NCI-H524 treated with DMSO at 0.1 percent for 48 hours (cell line): ENCODE data around the gene OSBPL2.

Experiments
- DNase-seq: peaks from one replicate; lab custom pipeline; 2025; lab: John Stamatoyannopoulos, UW

OSBPL2 gene

DNA sequence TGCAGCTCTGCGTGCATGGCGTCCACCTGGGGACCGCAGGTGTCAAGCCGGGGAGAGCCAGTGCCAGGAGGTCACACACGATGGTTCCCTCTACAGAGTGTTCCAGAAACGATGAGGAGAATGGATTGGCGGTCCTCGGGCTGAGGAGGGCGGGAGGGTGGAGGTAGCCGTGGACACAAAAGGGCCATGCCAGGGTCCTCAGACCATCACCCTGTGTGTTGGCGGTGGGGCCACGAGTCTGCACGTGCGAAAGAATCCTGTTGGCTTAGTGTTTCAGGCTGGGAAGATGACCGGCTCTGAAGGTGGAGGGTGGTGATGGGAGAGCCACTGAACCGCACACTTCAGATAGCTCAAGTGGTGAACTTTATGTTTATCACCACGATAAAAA, 31.9 kb upstream of the OSBPL2 start:
- DNase-seq, result no peak

DNA sequence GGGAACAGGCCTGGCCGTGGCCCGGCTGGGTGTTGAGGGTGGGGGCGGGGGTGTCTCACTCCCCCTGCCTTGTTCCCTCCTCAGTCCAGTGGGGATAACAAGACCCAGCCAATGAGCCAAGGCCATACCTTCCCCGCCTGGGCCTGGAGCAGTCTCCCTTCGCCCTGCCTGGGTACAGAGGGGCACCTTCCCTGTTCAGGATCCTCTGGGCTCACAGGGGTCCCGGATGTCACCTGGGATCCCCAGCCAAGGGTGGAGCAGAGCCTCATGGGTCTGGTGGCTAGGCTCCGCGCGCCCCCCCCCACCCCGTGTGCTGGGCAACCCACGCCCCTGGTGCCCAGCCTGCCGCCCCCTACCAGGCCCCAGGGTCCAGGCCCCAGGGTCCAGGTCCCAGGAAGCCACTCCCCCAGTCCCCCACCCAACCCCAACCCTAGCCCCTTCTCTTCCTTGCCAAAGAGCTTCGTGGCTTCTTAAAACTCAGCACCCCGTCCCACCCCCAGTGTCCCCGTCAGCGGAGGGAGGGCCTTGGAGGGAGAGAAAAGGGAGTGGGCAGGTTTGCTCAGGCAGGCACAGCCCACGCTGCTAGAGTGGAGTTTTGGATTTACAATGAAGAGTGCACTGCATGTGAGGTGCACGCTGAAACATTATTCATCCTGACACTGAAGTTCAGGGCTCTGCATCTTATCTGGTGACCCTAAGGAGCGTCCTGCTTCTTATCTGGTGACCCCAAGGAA, 30.1 kb upstream of the OSBPL2 start:
- no peak for DNase-seq

DNA sequence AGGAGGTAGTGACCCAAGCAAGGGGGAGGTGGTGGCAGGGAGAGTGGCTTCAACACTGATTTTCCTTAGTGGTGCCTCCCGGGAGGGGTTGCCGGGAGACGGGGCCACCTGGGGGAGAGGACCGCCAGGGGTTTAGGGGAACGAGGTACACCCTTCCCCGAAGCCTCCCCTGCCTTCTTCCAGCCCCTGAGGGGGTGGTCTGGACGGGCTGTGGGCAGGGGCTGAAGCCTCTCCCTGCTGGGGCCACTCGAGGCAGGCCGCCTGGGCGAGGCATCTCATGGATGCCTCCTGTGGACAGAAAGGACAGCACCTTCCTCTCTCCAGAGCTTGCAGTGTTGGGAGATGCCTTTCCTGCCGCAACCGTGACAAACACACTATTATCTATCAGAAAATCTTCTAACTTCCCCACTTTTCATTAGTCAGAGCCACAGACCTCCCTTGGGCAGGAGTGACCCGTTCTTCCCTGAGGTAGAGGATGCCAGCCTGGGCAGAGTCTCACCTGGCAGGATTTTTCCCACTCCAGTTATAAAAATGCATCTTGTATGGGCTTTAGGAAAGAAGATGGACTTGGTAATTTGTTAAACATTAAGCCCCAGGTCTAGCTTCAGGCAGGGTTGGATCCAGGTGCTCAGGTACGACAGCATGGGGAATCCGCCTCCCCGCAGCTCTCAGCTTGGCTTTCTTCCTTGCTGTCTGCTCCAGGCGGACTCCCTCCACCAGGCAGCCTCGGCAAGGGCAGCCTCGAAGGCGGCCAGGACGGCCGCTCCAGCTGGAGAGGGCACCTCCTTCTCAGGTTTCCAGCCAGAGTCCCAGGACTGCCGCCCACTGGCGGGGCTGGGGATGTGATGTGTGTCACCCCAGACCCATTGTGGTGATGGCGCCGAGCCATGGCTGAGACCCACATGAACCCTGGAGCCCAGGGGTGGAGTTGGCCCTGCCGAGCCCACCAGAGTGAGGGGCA, 29.2 kb upstream of the OSBPL2 start:
- no peak for DNase-seq

DNA sequence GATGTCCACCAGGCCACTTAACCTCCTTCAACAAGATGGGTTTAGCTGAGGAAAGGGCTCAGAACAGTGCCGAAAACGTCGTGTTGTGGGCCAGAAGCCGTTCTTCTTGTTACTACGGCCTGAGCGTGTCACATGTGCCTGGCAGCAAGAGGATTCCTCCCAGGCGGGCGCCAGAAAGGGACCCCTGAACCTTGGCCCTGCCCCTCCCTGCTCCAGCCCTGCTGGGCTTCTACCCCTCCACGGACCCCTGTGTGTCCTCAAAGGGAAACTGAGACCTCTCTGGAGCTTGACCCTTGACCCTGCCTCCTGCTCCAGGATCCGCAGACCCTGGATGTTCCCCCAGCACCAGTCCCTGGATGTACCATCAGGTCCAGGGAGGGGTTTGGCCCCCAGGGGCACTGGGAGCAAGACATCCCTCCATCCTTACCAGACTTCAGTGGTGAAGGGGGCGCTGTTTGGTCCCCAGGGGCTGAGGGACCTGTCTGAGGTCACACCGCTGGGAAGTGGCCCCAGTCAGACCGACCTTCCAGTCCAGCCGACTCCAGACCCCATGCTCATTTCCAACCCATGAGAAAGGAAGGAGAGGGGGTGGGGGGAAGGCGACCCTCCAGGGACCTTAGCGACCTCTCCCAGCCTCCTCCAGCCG, 28.3 kb upstream of the OSBPL2 start:
- no peak for DNase-seq

DNA sequence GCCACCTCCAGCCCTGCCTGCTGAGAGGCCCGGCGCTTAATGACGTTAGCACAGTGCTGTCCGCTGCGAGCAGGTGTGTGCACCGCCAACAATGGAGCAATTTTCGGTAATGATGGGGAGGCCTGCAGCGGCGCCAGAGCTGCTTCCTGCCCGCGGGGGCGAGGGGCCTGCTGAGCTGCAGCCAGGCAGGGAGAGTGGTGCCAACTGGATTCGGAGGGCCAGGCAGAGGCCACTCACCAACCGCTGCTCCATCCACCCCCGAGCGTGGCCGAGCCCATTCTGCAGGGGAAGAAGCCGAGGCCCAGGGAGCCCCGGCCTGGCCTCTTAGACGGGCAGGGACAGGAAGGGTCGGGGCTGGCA, 27.8 kb upstream of the OSBPL2 start:
- DNase-seq, result no peak

DNA sequence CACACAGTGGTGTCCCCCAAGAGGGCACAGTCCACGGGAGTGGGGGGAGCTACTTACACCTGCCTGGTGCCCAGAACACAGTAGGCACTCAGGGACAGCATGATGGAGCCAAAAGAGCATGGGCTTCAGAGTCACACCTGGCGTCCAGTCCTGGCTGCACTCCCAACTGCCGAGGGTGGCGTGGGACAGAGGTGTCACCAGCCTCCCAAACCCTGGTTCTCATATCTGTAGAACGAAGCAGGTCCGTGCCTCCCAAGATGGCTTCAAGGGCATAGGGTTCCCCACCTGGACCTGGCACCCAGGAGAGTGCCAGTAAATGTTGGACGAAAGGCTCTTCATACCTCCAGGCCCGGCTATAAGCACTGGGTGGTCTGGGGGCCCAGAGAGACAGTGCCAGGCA, 27.1 kb upstream of the OSBPL2 start:
- no peak for DNase-seq

DNA sequence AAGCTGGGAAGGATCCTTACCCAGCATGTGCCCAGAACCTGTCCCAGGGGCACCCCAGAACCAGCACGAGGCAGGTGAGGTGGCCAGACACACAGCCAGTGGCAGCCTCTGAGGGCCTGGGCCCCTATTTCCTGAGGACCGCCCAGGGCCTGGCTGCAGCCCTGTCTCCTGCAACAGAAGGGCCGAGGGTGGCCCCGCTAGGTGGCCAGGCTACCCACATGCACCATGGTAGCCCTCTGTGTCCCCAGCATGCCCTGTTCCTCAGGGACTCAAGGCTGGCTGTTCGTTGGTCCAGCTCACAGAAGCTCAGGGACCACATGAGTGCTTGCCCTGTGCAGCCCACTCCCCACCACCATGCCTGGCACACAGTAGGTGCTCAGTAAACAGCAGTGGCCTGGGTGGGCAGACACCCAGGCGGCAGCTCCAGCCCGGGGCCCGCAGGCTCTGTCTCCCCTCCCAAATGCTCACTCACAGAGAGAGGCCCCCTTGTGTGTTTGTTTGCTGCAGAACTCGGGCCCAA, 26.5 kb upstream of the OSBPL2 start:
- DNase-seq, result no peak

DNA sequence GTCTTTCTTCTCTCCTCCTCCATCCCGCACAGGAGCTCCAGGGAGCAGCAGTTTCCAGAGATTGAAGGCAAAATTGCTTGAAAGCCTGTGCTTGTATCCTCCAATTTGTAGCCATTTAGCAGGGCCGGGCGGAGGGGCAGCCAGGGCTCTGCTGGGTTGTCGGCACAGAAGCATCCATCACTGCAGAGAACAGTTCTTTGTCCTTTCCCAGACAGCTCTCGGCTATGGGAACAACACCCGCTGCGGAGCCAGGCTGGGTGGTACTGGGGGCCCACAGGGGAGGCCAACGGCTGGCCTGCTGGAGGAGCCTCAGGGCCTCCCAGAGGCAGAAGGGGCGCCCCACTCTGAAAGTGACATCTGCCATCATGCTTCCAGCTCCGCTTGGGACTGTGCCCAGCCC, 26.0 kb upstream of the OSBPL2 start:
- no peak for DNase-seq

DNA sequence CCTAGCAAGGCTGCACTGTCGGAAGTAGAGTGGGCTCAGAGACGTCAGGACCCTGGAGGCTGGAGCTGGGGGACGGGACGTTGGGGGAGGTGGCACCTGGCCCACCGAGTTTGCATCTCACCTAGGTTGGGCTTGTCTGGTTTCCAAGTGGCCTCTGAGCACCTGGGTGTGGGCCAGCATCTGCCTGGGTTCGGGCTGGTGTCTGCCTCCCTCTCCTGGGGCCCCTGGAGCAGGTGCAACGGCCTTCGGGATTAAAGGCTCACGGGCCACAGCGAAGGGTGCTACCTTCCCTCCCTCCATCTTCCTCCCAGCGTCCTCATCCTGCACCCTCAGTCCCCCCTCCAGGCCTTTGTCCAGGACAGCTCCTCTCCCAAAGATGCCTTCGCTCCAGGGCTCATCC, 24.3 kb upstream of the OSBPL2 start:
- no peak for DNase-seq

DNA sequence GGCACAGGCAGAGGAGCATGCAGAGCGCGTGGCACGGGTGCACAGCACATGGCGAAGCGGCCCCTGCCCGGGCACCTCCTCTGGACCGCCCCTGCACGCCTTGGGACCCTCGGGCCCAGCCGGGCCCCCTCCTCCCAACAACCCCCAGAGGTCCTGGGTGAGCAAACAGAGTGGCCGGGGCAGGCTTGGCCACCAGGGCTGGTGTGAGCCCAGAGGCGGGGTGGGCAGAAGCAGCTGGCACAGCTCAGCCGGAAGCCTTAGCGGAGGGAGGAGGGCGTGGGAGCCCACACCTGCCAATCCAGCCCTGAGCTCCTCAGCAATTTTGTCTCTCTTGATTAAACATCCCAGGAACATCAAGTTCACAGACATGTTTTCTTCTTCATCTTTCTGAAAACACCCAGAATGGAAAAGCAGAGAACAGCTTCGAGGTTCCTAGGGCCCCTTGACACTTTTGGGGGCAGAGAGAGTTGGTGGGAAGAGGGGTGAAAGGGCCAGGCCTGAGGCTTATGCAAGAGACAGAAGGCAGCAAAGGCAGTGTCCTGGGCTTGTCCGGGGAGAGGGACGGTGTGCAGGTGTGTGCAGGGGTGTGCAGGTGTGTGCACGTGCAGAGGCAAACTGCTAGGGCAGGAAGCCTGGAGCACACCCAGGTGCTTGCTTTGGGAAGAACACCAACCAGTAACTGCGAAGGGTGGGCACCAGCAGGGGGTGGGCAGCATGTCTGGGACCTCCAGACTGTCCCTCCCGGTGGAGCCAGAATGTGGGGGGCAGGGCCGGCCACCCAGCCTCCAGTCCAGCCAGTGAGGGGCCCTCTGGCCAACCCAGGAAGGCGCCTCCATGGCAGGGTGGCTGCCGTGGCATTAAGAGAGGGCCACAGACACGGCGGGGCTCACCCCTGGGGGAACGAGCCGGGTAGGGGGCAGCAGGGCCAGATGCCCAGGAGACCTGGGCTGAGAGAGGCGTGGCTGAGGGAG, 23.0 kb upstream of the OSBPL2 start:
- DNase-seq, result no peak

DNA sequence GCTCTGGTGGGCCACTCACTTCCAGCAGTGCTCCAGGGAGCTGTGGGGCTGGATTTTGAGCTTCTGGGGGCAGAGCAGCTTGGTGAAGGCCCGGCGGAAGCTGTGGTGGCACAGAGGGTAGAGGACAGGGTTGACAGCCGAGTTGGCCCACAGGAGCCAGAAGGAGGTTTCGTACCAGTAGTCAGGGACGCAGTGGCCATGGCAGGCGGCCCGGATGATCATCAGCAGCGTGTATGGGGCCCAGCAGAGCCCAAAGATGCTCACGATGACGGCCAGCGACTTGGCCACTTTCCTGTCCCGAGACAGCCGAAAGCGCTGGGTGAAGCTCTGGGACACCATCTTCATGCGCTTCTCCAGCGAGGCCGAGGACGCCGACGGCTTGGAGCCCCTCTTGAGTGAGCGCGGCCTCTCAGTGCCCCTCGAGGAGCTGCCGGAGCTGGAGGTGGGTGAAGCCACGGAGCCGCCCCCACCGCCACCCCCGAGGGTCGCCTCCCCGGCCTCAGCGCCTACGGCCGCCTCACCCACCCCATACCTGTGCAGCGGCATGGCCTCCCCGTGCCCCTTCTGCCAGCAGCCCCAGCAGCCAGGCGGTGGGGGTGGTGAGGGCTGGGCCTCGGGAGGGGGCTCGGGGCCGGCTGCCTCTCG, 22.2 kb upstream of the OSBPL2 start:
- no peak for DNase-seq

DNA sequence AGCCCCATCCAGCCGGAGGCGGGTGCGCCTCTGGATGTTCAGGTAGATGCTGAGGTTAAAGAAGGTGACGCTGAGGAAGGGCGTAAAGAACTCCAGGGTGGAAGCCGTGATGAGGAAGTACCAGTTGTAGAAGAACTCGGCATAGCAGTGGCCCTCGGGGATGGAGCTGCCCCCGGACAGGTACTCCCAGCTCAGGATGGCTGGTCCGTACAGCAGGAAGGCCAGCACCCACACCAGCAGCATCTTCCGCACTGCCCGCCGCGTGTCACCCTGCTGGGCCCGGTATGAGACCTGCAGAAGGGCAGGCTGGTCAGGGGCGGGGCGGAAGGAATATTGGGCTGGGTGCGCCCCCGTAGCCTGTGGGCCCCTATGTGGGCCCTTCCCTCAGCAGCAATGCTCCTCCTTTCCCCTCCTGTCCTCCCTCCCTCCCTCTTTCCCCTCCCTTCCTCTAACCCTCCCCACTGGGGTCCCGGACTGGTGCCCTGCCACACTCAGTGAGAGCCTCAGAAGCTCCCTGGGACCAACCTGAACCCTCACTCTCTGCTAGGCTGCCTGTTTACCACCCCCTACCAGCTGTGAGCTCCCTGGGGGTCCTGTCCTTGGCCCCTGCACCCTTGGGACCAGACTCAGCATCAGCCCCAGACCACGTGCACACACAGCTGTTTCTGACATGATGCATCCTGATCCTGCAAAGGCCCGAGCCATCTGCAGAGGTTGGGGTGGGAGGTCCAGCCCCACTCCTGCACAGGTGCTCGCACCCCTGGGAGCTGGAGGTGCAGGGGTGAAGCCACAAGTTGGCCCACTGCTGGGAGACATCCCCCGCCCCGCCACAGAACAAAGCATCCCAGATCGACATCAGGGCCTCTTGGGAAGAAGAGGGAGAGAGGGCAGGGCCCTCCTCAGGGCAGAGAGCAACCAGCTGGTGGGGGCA, 21.4 kb upstream of the OSBPL2 start:
- no peak for DNase-seq

DNA sequence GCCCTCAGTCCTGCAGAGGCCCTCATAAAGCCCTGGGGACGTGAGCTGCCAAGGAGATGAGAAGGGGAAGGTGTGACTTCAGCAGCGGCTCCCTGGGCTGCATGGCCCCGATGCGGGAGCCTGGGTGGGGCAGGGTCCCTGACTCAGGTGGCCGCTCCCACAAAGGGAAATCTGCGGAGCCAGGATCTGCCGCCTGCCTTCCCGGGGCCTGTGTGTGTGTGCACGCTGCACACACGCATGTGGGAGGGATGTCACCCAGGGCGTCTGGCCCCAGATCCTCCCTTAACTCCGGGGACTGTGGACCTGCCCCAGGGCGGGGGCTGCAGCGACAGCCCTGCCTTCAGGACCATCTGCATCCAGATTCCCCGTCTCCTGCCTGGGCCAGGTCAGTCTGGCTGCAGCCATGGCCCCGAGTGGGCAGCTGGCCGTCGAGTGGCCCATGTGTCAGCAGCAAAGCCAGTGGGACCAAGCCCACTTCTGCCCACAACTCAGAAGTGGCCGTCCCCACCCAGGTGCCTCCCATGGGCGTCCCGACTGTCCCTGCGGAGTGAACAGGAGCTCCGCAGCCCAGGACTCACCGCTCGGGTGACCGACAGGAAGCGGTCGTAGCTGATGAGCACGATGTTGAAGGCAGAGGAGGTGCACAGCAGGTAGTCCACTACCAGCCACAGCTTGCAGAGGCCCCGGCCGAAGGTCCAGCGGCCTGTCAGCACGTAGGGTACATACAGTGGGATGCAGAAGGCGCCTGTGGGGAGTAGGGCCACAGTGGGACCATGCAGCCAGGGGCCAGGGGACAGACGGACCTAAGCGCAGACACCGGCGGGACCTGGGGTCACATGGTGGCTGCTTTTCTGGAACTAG, 20.2 kb upstream of the OSBPL2 start:
- DNase-seq, result no peak

DNA sequence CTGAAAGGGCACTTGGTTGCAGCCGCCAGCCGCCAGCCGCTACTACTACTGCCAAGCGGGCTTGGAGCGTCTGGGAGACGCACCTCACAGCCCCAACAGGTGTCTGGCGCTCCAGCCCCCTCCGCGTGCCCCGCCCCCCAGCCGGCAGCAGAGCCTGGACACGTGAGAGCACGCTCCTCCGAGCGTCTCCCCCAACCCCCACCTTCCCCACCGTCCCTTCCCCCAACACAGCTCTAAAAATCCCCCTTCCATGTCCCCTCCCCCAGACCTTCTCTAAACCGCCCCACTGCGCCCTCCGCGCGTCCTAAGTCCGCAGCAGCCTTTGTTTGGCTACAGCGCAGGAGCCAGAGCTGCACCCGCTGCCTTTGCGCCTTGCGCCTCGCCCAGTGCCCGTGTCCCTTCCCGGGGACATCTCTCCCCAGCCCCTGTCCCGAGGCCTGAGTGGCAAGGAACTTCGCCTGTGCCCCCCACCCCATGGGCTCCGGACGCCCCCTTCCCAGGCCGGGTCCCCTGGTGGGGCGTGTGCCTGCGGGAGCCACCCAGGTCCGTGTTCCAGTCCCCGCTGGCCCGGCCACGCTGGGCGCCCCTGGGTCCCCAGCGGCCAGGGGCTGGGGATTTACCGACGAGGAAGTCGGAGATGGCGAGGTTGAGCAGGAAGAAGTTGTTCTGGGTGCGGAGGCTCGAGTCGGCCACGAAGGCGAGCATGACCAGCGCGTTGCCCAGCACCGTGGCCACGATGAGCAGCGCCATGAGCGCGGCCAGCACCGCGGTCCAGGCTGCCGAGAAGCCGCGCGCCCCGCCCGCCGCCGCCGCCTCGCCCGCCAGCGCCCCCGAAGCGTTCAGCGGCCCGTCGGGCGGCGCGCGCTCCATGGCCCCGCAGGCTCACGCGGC, 19.0 kb upstream of the OSBPL2 start:
- DNase-seq, result no peak

DNA sequence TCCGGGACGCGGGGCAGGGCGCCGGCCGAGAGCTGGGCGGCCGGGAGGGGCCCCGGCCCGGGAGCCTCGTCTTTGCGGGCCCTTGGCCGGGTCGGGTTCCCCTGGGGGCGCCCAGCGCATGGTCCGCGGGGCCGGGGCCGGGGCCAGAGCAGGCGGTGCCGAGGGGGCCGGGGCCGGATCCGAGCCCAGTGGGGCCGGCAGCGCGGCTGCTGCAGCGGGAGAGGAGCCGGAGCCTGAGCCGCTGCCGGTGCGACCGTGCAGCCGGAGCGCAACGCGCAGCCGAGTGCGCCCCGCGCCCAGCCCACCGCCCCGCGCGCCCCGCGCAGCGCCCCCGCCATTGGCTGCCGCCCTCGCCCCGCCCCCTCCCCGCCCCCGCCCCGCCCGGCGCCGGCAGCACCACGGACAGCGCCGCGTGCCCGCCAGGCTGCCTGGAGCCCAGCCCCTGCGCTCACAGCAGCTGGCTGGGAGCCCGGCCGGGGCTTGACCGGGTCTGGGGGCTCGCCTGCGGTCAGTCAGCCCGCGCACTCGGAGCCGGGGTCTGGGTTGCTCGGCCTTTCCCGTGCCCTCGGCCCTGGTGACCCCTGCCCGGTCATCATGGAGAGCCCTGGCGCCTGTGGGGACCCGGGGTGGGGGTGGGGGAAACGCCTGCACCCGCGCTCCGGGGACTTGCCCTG, 18.2 kb upstream of the OSBPL2 start, which contains the start of gene HRH3:
Gene HRH3 (minus strand): TSS at position 287 of the 674 bp plus-strand sequence. CDS start 308 bp downstream, outside the sequence.
- no peak for DNase-seq

DNA sequence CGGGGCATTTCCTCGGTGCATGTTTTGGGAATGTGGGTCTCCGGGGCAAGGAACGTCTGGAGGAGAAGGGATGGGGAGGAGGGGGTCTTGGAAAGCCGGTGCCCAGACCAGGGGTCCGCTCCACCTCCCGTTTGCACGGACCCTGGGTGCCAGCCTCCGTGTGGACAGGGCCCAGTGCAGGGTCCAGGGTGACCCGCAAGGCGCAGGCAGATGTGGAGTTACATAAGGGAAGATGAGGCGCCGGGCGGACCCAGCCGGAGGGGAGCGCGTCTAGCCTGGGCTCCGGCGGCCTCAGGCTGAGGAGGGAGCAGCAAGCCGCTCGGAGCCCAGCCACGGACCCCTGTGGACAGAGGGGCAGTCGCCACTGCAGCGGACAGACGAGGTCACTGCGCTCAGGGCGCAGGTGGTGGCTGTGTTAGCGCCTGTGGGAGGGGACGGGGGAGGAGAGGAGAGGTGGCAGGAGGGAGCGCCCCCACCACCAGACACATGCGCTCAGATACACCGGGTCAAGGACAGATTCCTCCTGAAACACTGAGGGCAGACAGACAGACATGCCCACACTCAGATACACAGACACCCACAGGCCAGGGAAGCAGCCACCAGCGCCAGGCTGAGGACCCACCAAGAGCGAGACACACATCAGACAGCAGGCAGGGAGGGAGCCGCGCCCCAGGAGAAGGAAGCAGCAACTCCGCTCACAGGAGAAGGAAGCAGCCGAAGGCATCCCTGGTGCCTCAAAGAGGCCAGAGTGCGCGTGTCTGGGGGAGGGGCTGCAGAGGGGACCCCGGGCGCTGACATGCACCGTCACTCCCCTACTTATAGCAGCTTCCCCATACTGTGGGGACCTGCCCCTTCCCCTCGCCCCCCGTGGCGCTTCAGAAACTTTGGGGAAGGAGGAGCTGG, 17.4 kb upstream of the OSBPL2 start:
- DNase-seq, result no peak
